Measurements from ENCODE around the gene FAM241A. TPM values are rescaled to one million over a fixed set of nuclear protein-coding genes. Genes with fewer than 3 reads are reported as not detected.

The FAM241A gene
- total RNA-seq, 3 donors from 2014 or later, result 0.75 to 2.1 (median 1.8) TPM

DNA sequence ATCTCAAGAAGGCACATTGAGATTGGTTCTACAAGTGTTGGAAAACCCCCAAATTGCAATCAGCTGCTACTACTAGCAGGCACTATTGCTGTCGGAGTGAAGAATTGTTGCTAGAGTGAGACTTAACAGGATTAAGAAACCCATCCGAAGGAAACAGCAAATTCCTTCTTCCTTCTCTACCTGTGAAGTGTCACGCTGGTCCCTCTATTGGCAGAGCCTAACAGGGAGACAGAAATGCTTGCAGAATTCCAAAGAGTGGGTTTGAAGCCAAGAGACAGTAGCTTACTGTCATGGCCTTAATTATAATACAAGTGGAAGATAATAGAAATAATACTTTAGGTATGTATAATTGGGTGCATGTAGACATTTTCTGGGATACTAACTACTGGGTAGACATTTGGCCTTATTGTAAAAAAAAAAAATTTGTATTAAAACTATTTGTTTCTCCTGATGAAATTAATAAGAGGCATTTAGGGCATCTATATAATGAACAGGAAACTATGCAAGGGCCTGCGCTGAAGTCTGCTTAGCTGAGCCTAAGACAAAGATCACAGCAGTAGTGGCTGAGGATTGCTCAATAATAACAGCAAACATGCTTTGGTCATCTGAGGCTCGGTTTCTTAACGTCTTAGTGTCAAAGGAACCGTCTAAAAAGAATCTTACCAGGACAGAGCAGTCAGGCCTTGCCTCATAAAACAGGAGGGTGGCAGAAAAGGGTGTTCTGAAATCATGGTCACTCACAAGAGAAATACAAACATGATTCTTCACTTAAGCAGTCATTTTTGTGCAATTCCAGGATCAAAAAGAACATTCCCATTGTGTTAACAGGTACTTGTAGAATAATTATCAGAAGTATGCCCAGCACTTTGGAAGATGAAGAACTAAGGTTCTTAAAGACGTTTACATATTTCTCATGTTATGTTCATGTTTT, 40.8 kb downstream of the FAM241A start:
- Histone ChIP-seq H3K4me3 (no peak overlapping the region), H3K9me3 (no peaks in the 10 kb centered on the region), H3K36me3 (ENCODE audit: low read depth) (no peaks in the 10 kb centered on the region), H3K4me1 (ENCODE audit: low read depth) (no peaks in the 10 kb centered on the region)
- ATAC-seq, result no peak
- intact Hi-C loops (cut with DNase I, micrococcal nuclease), result no loop called here
- no peak for DNase-seq
- TF ChIP-seq, protein P1, sequence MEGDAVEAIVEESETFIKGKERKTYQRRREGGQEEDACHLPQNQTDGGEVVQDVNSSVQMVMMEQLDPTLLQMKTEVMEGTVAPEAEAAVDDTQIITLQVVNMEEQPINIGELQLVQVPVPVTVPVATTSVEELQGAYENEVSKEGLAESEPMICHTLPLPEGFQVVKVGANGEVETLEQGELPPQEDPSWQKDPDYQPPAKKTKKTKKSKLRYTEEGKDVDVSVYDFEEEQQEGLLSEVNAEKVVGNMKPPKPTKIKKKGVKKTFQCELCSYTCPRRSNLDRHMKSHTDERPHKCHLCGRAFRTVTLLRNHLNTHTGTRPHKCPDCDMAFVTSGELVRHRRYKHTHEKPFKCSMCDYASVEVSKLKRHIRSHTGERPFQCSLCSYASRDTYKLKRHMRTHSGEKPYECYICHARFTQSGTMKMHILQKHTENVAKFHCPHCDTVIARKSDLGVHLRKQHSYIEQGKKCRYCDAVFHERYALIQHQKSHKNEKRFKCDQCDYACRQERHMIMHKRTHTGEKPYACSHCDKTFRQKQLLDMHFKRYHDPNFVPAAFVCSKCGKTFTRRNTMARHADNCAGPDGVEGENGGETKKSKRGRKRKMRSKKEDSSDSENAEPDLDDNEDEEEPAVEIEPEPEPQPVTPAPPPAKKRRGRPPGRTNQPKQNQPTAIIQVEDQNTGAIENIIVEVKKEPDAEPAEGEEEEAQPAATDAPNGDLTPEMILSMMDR (IDR thresholded peaks at IDR 0.05), result no peak

DNA sequence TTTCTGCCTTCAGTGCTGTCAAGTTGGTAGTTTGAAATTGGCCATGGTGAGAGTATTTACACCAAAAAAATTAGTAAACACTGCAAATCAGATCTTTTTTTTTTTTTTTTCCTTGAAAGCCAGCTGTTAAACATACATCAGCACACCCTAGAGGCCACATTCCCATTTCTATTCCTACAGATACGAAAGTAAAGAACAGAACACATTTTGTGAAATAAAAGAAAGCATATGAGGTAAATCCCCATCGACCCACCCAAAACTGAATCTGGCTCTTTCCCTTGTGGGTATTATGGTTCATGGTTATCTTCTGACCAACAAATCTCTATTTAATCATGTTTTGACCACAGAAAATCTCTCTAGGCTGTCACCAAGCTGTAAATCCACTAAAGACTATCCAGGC, 44.5 kb downstream of the FAM241A start:
- Histone ChIP-seq H3K4me1 (ENCODE audit: low read depth) (no peaks in the 10 kb centered on the region), H3K9me3 (no peaks in the 10 kb centered on the region), H3K36me3 (ENCODE audit: low read depth) (no peaks in the 10 kb centered on the region), H3K4me3 (no peak overlapping the region)
- DNase-seq, result no peak
- ATAC-seq, result no peak
- TF ChIP-seq, protein P1 (IDR thresholded peaks at IDR 0.05), result no peak
- intact Hi-C loops (cut with DNase I, micrococcal nuclease), result no loop called here

DNA sequence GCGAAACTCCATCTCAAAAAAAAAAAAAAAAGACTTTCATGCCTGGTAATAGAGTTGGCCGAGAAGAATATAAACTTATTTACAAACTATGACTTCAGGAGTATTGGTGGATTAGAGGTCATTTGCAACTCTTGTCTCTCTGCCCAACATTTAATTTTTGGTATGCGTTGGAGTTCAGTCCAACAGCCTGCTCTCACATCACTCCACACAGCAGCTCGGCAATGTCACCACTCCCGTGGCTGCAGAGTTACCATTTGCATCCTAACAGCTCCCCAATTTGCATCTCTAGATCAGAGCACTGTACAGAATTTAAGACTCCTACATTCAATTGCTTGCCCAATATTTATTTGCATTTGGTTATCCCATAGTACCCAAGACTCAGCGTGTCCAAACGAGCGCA, 45.4 kb downstream of the FAM241A start:
- ATAC-seq (no peak), DNase-seq (no peak)
- H3K4me1 ChIP-seq (ENCODE audit: low read depth), result no peaks in the 10 kb centered on the region
- intact Hi-C loops (cut with DNase I, micrococcal nuclease), result no loop called here
- TF ChIP-seq, protein P1 (IDR thresholded peaks at IDR 0.05), result no peak
- H3K36me3 ChIP-seq (ENCODE audit: low read depth), result no peaks in the 10 kb centered on the region
- no peak overlapping the region for H3K4me3 ChIP-seq
- no peaks in the 10 kb centered on the region for H3K9me3 ChIP-seq

DNA sequence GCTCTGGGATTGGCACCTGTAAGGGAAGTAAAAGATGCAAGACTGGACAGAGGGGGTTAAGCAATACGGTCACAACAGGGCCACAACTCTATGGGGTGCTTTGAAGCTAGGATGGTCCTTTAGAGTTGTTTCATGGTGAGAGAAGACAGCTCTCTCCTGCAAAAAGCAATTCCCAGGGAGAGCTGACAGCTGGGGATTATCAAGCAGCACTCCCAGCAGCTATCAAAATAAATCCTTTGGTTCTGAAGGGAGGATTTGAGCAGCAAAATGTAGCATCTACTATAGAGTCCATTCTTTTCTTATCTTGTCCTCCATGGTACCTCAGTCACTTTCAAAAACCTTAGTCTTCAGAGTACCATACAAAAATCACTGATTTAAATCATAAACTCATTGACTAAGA, 51.2 kb downstream of the FAM241A start:
- TF ChIP-seq, protein P1 (IDR thresholded peaks at IDR 0.05), result no peak
- Histone ChIP-seq H3K4me1 (ENCODE audit: low read depth) (no peaks in the 10 kb centered on the region), H3K9me3 (no peaks in the 10 kb centered on the region), H3K36me3 (ENCODE audit: low read depth) (no peaks in the 10 kb centered on the region), H3K4me3 (no peak overlapping the region)
- intact Hi-C loops (cut with DNase I, micrococcal nuclease), result no loop called here
- ATAC-seq (no peak), DNase-seq (no peak)

DNA sequence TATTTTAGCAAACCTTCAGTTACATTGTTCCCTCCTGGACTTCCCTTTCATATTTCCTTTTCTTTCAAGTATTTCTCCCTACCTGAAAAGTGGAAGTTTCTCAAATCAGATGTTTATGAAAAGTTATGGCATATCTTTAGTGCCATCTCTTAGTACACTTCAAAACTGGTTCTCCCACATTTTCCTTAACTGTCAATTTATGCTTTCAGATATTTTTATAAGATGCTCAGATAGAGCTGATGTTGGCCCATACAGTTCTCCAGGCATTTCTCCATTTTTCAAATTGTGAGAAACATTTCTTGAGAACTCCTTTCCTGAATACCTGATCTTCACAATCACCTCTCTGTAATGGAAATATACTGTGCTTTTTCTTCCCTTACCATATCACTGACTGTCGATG, 53.8 kb downstream of the FAM241A start:
- Histone ChIP-seq H3K4me1 (ENCODE audit: low read depth) (no peaks in the 10 kb centered on the region), H3K4me3 (no peak overlapping the region), H3K36me3 (ENCODE audit: low read depth) (no peaks in the 10 kb centered on the region), H3K9me3 (no peaks in the 10 kb centered on the region)
- intact Hi-C loops (cut with DNase I, micrococcal nuclease), result no loop called here
- TF ChIP-seq, protein P1 (IDR thresholded peaks at IDR 0.05), result no peak
- ATAC-seq (no peak), DNase-seq (no peak)

Measured in mucosa of descending colon (tissue), 3 donors.